SHP77 treated with DMSO at 0.1 percent for 48 hours (cell line): ENCODE data around the gene RASAL1.

Source experiments
- DNase-seq: peaks from one replicate; lab custom pipeline; 2025; lab: John Stamatoyannopoulos, UW

The RASAL1 gene

GRCh38 chr12:113097716-113098440, 37.7 kb downstream of the RASAL1 start:
- no peak for DNase-seq

GRCh38 chr12:113096675-113097461, 38.7 kb downstream of the RASAL1 start:
- DNase-seq = no peak

GRCh38 chr12:113095405-113095804, 40.2 kb downstream of the RASAL1 start:
- no peak for DNase-seq

- no peak for DNase-seq
These were observed 40.8 kb downstream of the RASAL1 start for GRCh38 chr12:113094738-113095137.

GRCh38 chr12:113093409-113094101, 42.0 kb downstream of the RASAL1 start:
- no peak for DNase-seq

- no peak for DNase-seq
These were observed 42.8 kb downstream of the RASAL1 start for GRCh38 chr12:113092607-113093408.

- no peak for DNase-seq
These were observed 44.1 kb downstream of the RASAL1 start for GRCh38 chr12:113091506-113091905.

GRCh38 chr12:113090740-113091139, 44.8 kb downstream of the RASAL1 start:
- no peak for DNase-seq

- no peak for DNase-seq
These were observed 45.7 kb downstream of the RASAL1 start for GRCh38 chr12:113089839-113090238.

- DNase-seq = no peak
These were observed 46.4 kb downstream of the RASAL1 start for GRCh38 chr12:113088971-113089756.

GRCh38 chr12:113088037-113088436, 47.5 kb downstream of the RASAL1 start:
- no peak for DNase-seq

GRCh38 chr12:113087193-113087592, 48.4 kb downstream of the RASAL1 start:
- no peak for DNase-seq

- DNase-seq = no peak
These were observed 49.1 kb downstream of the RASAL1 start for GRCh38 chr12:113086249-113087164.

- no peak for DNase-seq
These were observed 51.6 kb downstream of the RASAL1 start for GRCh38 chr12:113083863-113084435.

- no peak for DNase-seq
These were observed 52.9 kb downstream of the RASAL1 start for GRCh38 chr12:113082486-113083148.

GRCh38 chr12:113081873-113082272, 53.7 kb downstream of the RASAL1 start:
- no peak for DNase-seq

GRCh38 chr12:113077859-113078255, 57.7 kb downstream of the RASAL1 start:
- no peak for DNase-seq

- no peak for DNase-seq
These were observed 58.3 kb downstream of the RASAL1 start for GRCh38 chr12:113077057-113077858.
